DOHH2 (cell line): ENCODE data around the gene SLC9A9.
A peak's percentile ranks its signal among the peaks of the same experiment; 100 is the strongest.

Source experiments
- H3F3A ChIP-seq: fragments of 200-600 bp; sonication (generic), shearing (Covaris generic); 2 replicates; pipeline ENCODE4 v1.6.0; 2016; ENCODE audit warnings: antibody characterized with exemption, mild to moderate bottlenecking; ENCODE audit not compliant: control insufficient read depth, insufficient read depth
- H3K27ac ChIP-seq: fragments of 200-600 bp; sonication (generic); 2 replicates; pipeline ENCODE4 v1.5.1; 2014; ENCODE audit warnings: low read depth, mild to moderate bottlenecking, low read length, moderate library complexity
- H3K27me3 ChIP-seq: fragments of 200-600 bp; sonication (generic); 2 replicates; pipeline ENCODE4 v1.6.1; 2014; ENCODE audit warnings: mild to moderate bottlenecking, low read length, mixed read lengths; ENCODE audit not compliant: control insufficient read depth
- H3K36me3 ChIP-seq: fragments of 200-600 bp; sonication (generic); 2 replicates; pipeline ENCODE4 v1.6.1; 2014; ENCODE audit warnings: mild to moderate bottlenecking, low read length, moderate library complexity, mixed read lengths; ENCODE audit not compliant: control insufficient read depth
- H3K4me1 ChIP-seq: fragments of 200-600 bp; sonication (generic); 2 replicates; pipeline ENCODE4 v1.6.1; 2014; ENCODE audit warnings: mild to moderate bottlenecking, low read length, mixed read lengths; ENCODE audit not compliant: control insufficient read depth
- H3K4me2 ChIP-seq: fragments of 200-600 bp; sonication (generic); 2 replicates; pipeline ENCODE4 v1.6.0; 2014; ENCODE audit warnings: mild to moderate bottlenecking, low read length, moderate library complexity
- H3K4me3 ChIP-seq: fragments of 200-600 bp; sonication (generic); 2 replicates; pipeline ENCODE4 v1.5.1; 2014; ENCODE audit warnings: mild to moderate bottlenecking, low read length, mixed read lengths
- H3K79me2 ChIP-seq: fragments of 200-600 bp; sonication (generic); 2 replicates; pipeline ENCODE4 v1.6.1; 2014; ENCODE audit warnings: mild to moderate bottlenecking, low read length, mixed read lengths; ENCODE audit not compliant: control insufficient read depth
- H3K9me2 ChIP-seq: fragments of 200-600 bp; sonication (generic); replicated peaks from 2 replicates; pipeline ENCODE4 v1.6.1; 2014; ENCODE audit warnings: mild to moderate bottlenecking, low read length, mixed read lengths; ENCODE audit not compliant: control insufficient read depth
- H3K9me3 ChIP-seq: fragments of 200-600 bp; sonication (generic); 2 replicates; pipeline ENCODE4 v1.6.1; 2014; ENCODE audit warnings: antibody characterized with exemption, low read length, mixed read lengths; ENCODE audit not compliant: control insufficient read depth, insufficient read depth
- H4K20me1 ChIP-seq: fragments of 200-600 bp; sonication (generic); 2 replicates; pipeline ENCODE4 v1.6.0; 2014; ENCODE audit warnings: low read depth, mild to moderate bottlenecking, antibody characterized with exemption, low read length, moderate library complexity; ENCODE audit not compliant: control insufficient read depth, insufficient read depth
- EZH2phosphoT487 ChIP-seq: fragments of 200-600 bp; sonication (generic); IDR thresholded peaks from 2 replicates; pipeline ENCODE4 v1.6.1; 2017; ENCODE audit warnings: borderline replicate concordance, mild to moderate bottlenecking, antibody characterized with exemption, low read length, moderate library complexity, mixed read lengths
- TF ChIP-seq, protein P1 (sequence below): fragments of 200-600 bp; sonication (generic); IDR thresholded peaks from one replicate; pipeline ENCODE4 v1.5.1; 2014; ENCODE audit warnings: antibody characterized with exemption, mild to moderate bottlenecking, low read depth, low read length; ENCODE audit not compliant: poor library complexity, severe bottlenecking

SLC9A9 gene

DNA sequence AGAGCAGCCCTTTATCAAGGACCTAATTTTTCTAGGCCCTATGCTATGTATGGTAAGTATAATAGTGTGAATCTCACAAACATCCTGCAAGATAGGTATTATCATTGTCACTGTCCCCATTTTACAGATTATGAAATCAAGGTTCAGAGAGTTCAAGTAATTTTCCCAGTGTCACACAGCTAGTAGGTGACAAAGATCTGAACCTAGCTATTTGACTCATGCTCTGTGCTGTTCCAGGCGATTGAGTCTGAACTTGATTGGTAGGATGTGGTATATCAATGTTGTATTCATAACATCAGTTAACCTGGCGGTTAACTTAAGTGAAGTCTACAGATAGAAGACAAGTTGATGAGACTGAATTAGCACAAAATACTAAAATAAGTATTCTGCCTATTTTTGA, 498.8 kb downstream of the SLC9A9 start:
- no peaks in the 10 kb centered on the region for H3K27me3 ChIP-seq
- peaks cover 12% of the 10 kb centered on the region for H3K4me1 ChIP-seq
- no peak overlapping the region for H3K4me2 ChIP-seq
- no peaks in the 10 kb centered on the region for H4K20me1 ChIP-seq
- TF ChIP-seq EZH2phosphoT487, result no peak
- TF ChIP-seq, protein P1, sequence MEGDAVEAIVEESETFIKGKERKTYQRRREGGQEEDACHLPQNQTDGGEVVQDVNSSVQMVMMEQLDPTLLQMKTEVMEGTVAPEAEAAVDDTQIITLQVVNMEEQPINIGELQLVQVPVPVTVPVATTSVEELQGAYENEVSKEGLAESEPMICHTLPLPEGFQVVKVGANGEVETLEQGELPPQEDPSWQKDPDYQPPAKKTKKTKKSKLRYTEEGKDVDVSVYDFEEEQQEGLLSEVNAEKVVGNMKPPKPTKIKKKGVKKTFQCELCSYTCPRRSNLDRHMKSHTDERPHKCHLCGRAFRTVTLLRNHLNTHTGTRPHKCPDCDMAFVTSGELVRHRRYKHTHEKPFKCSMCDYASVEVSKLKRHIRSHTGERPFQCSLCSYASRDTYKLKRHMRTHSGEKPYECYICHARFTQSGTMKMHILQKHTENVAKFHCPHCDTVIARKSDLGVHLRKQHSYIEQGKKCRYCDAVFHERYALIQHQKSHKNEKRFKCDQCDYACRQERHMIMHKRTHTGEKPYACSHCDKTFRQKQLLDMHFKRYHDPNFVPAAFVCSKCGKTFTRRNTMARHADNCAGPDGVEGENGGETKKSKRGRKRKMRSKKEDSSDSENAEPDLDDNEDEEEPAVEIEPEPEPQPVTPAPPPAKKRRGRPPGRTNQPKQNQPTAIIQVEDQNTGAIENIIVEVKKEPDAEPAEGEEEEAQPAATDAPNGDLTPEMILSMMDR, result no peak
- H3K27ac ChIP-seq, result no peak overlapping the region
- H3K79me2 ChIP-seq, result no peaks in the 10 kb centered on the region
- no peak overlapping the region for H3K4me3 ChIP-seq
- H3K36me3 ChIP-seq, result no peaks in the 10 kb centered on the region
- H3K9me2 ChIP-seq, result no peaks in the 10 kb centered on the region
- no peaks in the 10 kb centered on the region for H3K9me3 ChIP-seq
- no peaks in the 10 kb centered on the region for H3F3A ChIP-seq

DNA sequence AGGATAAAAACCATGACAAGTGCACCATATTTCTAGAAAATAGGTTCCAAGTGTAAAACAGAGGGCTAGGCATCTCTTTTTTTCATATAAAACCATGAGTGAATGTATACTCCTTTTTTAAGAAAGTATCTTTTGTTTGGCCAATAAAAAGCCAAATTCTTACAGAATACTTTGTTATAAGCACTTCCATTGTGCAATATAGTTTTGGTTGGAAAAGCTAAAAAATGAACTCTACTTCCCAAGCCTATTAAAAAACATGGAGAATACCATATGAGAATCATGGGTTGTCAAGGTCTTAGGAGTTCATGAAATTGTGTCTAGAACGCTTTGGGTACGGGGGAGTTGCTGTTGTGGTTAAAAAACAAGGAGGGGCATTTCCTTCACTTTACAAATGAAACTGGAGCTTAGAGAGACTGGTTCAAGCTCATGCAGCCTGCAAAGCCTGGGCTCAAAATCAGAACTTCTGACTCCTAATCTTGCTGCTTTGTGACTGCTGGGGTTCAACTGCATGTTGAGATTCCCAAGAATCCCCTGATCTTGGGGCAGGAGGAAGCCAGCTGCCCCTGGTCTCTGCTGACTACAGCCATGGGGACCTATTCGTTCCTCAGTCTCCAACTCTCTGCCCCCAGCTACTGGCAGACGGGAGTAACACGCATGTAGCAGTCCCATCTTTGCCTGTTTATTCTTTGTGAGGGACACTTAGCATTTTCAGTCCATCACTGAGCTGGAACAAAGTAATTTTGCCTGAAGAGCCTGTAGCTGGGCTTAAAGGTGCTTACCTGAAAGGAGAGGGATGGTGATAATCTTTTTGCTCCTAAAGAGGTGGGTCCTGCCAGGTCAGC, 499.6 kb downstream of the SLC9A9 start:
- H3K4me2 ChIP-seq, result no peak overlapping the region
- H3K79me2 ChIP-seq, result no peaks in the 10 kb centered on the region
- H3F3A ChIP-seq, result no peaks in the 10 kb centered on the region

DNA sequence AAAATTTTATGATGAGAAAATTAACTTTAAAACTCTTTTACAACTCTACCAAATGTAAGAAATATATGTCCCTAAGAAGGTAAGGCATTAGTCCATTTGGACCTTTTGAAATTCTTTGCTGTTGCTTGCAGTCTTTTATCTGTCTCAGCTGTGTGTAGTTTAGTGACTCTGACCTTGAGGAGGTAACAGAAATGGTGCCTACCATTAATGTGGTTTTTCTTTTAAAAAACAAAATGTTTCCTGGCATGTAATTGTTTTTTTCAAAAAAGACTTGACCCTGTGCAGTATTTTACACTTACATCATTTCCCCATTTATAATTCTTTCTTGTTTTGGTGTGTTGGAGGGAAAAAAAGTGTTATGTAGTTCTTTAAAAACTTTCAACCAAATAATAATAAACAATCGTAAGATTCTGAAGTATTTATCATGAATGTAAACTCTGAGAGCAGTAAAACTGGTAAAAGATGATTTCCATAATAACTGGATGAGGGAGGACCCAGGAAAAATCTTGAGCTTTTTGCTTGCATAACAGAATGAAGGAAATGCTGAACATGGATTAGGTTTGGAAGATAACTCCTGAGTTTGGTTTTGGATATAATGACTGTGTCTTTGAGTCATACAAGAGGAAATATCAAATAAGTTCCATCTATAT, 503.6 kb downstream of the SLC9A9 start:
- no peaks in the 10 kb centered on the region for H3K9me2 ChIP-seq
- H3K27ac ChIP-seq, result no peak overlapping the region
- H3K4me2 ChIP-seq, result no peak overlapping the region
- H4K20me1 ChIP-seq, result no peaks in the 10 kb centered on the region
- H3K4me1 ChIP-seq, result 0 out of 2 replicates have a peak, but pooled peaks cover 5% of the 10 kb centered on the region
- H3F3A ChIP-seq, result no peaks in the 10 kb centered on the region
- H3K79me2 ChIP-seq, result no peaks in the 10 kb centered on the region
- no peaks in the 10 kb centered on the region for H3K36me3 ChIP-seq
- no peak overlapping the region for H3K4me3 ChIP-seq
- TF ChIP-seq, protein P1, result no peak
- no peak for TF ChIP-seq EZH2phosphoT487
- H3K9me3 ChIP-seq, result no peaks in the 10 kb centered on the region
- H3K27me3 ChIP-seq, result no peaks in the 10 kb centered on the region

More for the DNA sequence above, 499.6 kb downstream of the SLC9A9 start:
- H3K4me1 ChIP-seq, result peaks cover 12% of the 10 kb centered on the region
- H3K9me3 ChIP-seq, result no peaks in the 10 kb centered on the region
- H3K27me3 ChIP-seq, result no peaks in the 10 kb centered on the region
- H3K27ac ChIP-seq, result no peak overlapping the region
- H3K36me3 ChIP-seq, result no peaks in the 10 kb centered on the region
- no peaks in the 10 kb centered on the region for H4K20me1 ChIP-seq
- no peak for TF ChIP-seq EZH2phosphoT487
- TF ChIP-seq, protein P1, result peak; percentile 30
- no peak overlapping the region for H3K4me3 ChIP-seq
- no peaks in the 10 kb centered on the region for H3K9me2 ChIP-seq
